ENCODE measurements around the gene SBNO1.

GRCh38 chr12:123396954-123397353, 32.3 kb upstream of the SBNO1 start:
- TF ChIP-seq CTCF (IDR thresholded peaks at IDR 0.05) (no peak), POLR2A (IDR thresholded peaks at IDR 0.05) (no peak)

Measured in right lobe of liver (tissue), 4 donors.